Measurements from ENCODE around the gene TEAD3.

GRCh38 chr6:35499372-35499771 is 2.5 kb upstream of the TEAD3 start:
- TF ChIP-seq CTCF (IDR thresholded peaks at IDR 0.05 in 4 of 5, conservative IDR thresholded peaks at IDR 0.05 in 1 of 5) (no peak), POLR2A (IDR thresholded peaks at IDR 0.05) (no peak)

Data from gastrocnemius medialis (tissue), 4 donors.